ENCODE measurements around the gene PRKCE. TPM values are rescaled to one million over a fixed set of nuclear protein-coding genes. Genes with fewer than 3 reads are reported as not detected.

Gene PRKCE
- total RNA-seq, 1 experiment from 2014 or later: 10.3 TPM

GRCh38 chr2:46119453-46119852, 468.0 kb downstream of the PRKCE start:
- no peak for DNase-seq (ENCODE audit: extremely low read depth, low read depth)

- DNase-seq (ENCODE audit: extremely low read depth, low read depth): no peak
Measured at GRCh38 chr2:46120792-46121555, 469.5 kb downstream of the PRKCE start.

GRCh38 chr2:46122318-46122976, 471.0 kb downstream of the PRKCE start:
- DNase-seq (ENCODE audit: extremely low read depth, low read depth): no peak

GRCh38 chr2:46123013-46123412, 471.5 kb downstream of the PRKCE start:
- no peak for DNase-seq (ENCODE audit: extremely low read depth, low read depth)

- no peak for DNase-seq (ENCODE audit: extremely low read depth, low read depth)
Measured at GRCh38 chr2:46125798-46126197, 474.3 kb downstream of the PRKCE start.

GRCh38 chr2:46126571-46126970, 475.1 kb downstream of the PRKCE start:
- no peak for DNase-seq (ENCODE audit: extremely low read depth, low read depth)

GRCh38 chr2:46127176-46127575, 475.7 kb downstream of the PRKCE start:
- DNase-seq (ENCODE audit: extremely low read depth, low read depth): no peak

GRCh38 chr2:46130511-46130910, 479.0 kb downstream of the PRKCE start:
- DNase-seq (ENCODE audit: extremely low read depth, low read depth): no peak

- DNase-seq (ENCODE audit: extremely low read depth, low read depth): no peak
Measured at GRCh38 chr2:46132996-46133395, 481.5 kb downstream of the PRKCE start.

- no peak for DNase-seq (ENCODE audit: extremely low read depth, low read depth)
Measured at GRCh38 chr2:46134531-46135227, 483.2 kb downstream of the PRKCE start.

- no peak for DNase-seq (ENCODE audit: extremely low read depth, low read depth)
Measured at GRCh38 chr2:46135228-46135855, 483.9 kb downstream of the PRKCE start.

GRCh38 chr2:46135958-46136357, 484.5 kb downstream of the PRKCE start:
- no peak for DNase-seq (ENCODE audit: extremely low read depth, low read depth)

- DNase-seq (ENCODE audit: extremely low read depth, low read depth): no peak
Measured at GRCh38 chr2:46136481-46136880, 485.0 kb downstream of the PRKCE start.

GRCh38 chr2:46136953-46137352, 485.5 kb downstream of the PRKCE start:
- no peak for DNase-seq (ENCODE audit: extremely low read depth, low read depth)

GRCh38 chr2:46142546-46143428, 491.3 kb downstream of the PRKCE start:
- DNase-seq (ENCODE audit: extremely low read depth, low read depth): no peak

GRCh38 chr2:46143429-46144132, 492.1 kb downstream of the PRKCE start:
- no peak for DNase-seq (ENCODE audit: extremely low read depth, low read depth)

- DNase-seq (ENCODE audit: extremely low read depth, low read depth): no peak
Measured at GRCh38 chr2:46144133-46144800, 492.8 kb downstream of the PRKCE start.

- no peak for DNase-seq (ENCODE audit: extremely low read depth, low read depth)
Measured at GRCh38 chr2:46145017-46145416, 493.5 kb downstream of the PRKCE start.

GRCh38 chr2:46145840-46146239, 494.4 kb downstream of the PRKCE start:
- DNase-seq (ENCODE audit: extremely low read depth, low read depth): no peak

Measured in NCI-H460 (cell line).